ENCODE measurements around the gene SFMBT1. TPM values are rescaled to one million over a fixed set of nuclear protein-coding genes. Genes with fewer than 3 reads are reported as not detected.

The SFMBT1 gene
- total and polyA plus RNA-seq, 11 donors: 3.4 to 18.8 (median 14.3) TPM

DNA sequence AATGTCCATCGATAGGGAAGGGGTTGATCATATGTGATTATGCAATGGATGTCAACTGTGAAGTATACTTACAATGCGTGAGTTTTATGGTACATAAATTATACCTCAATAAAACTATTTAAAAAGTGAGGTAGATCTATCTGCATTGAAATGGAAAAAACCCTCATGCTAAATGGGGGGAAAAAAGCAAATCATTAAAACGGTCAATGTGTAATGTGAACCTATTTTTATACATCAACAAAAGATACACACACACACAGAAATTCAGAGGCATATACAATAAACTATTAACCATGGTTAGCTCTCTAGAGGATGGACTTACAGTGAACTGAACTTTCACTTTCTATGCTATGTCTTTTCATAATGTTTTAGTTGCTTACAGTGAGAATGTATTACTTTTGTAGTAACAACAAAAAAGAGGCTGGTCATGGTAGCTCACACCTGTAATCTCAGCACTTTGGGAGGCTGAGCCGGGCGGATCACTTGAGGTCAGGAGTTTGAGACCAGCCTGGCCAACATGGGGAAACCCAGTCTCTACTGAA is 171.6 kb downstream of the SFMBT1 start:
- H3K9me3 ChIP-seq: no peaks in the 10 kb centered on the region
- intact Hi-C loops (cut with DNase I): no loop called here
- TF ChIP-seq, protein P1, sequence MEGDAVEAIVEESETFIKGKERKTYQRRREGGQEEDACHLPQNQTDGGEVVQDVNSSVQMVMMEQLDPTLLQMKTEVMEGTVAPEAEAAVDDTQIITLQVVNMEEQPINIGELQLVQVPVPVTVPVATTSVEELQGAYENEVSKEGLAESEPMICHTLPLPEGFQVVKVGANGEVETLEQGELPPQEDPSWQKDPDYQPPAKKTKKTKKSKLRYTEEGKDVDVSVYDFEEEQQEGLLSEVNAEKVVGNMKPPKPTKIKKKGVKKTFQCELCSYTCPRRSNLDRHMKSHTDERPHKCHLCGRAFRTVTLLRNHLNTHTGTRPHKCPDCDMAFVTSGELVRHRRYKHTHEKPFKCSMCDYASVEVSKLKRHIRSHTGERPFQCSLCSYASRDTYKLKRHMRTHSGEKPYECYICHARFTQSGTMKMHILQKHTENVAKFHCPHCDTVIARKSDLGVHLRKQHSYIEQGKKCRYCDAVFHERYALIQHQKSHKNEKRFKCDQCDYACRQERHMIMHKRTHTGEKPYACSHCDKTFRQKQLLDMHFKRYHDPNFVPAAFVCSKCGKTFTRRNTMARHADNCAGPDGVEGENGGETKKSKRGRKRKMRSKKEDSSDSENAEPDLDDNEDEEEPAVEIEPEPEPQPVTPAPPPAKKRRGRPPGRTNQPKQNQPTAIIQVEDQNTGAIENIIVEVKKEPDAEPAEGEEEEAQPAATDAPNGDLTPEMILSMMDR (IDR thresholded peaks at IDR 0.05): no peak
- TF ChIP-seq POLR2A (IDR thresholded peaks at IDR 0.05): no peak
- 83 to 94% (median 88%) methylated on average over 5 of the region's 5 CpGs for WGBS, 4 donors
- no peaks in the 10 kb centered on the region for H3K27me3 ChIP-seq
- ATAC-seq (no peak), DNase-seq (no peak)
- H3K4me3 ChIP-seq: no peak overlapping the region
- H3K27ac ChIP-seq: no peak overlapping the region
- peaks cover 0 to 15% (median 0%) of the 10 kb centered on the region in 12 donors for H3K4me1 ChIP-seq
- H3K36me3 ChIP-seq: peaks cover 0 to 8% (median 0%) of the 10 kb centered on the region in 9 donors

DNA sequence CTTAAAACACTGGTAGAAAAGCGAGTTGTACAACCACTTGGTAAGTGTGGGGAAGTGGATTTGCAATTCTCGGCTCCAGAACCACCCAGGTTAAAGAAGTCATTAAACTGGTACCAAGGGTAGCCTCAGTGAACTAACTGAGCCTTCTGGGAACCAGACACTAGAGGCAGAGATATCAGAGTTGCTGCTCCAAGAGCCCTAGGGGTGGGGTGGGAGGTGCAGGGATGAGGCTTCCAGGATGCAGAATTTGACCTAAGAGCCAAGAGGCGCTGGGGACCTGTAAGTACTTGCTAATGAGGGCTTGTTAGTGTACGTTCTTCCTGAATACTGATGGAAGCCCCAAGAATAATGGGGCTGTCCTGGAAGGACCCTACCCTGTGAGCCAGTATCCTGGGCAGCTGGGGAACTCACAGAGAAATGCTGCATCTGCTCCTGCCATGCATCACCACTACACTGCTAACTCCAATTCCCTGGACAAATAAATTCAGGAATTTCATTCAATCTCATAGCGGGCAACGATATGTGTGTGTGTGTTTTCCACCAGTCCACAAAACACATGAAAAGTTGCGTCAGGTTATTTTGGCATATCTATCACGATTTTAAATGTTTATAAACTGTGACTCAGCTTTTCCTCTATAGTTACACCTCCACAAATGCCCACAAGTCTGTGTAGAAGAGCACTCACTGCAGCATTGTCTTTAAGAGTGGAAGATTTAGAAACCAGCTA is 172.3 kb downstream of the SFMBT1 start:
- ATAC-seq (no peak), DNase-seq (no peak)
- no peak for TF ChIP-seq POLR2A (IDR thresholded peaks at IDR 0.05)
- TF ChIP-seq, protein P1 (IDR thresholded peaks at IDR 0.05): no peak
- Histone ChIP-seq H3K4me3 (no peak overlapping the region), H3K9me3 (no peaks in the 10 kb centered on the region), H3K4me1 (peaks cover 0 to 15% (median 0%) of the 10 kb centered on the region in 12 donors), H3K27me3 (no peaks in the 10 kb centered on the region), H3K36me3 (peaks cover 0 to 2% (median 0%) of the 10 kb centered on the region in 9 donors), H3K27ac (no peak overlapping the region)
- intact Hi-C loops (cut with DNase I): no loop called here
- WGBS, 4 donors: 87 to 92% (median 90%) methylated on average over 8 of the region's 8 CpGs

DNA sequence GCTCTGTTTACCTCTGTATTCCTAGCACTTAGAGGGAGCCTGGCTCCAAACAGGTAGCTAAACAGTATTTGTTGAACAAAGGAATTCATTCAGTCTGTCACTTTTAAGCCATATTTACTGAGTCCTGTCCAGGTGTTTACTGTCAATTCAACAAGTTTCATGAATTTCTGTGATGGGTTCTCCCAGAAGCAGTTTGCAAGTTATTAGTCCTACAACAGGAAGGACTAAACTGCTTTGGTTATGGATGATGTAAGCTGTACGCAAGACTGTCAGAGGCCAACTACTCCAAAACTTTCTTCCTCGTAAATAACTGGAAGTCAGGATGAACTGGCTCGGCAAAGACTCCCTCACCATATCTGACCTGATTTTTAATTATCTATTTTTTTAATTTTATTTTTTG is 173.6 kb downstream of the SFMBT1 start:
- intact Hi-C loops (cut with DNase I): no loop called here

DNA sequence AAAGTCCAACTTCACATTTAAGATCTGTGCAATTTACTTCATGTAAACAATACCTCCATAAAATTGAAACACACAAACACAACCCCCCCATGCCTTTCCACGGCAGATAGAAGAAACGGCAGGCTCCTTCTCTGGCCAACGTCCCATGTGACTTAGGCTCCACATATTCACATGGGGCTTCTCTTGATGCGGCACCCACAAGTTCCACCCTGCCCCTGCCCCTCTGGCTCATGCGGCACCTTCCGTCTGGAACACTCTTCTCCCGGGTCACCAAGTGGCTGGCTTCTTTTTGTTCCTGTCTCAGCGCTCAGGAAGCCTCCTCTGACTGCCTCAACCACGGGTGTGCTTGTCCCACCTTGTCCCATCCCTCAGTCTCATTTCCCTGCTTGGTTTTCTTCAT is 174.1 kb downstream of the SFMBT1 start:
- ATAC-seq (no peak), DNase-seq (no peak)
- no peaks in the 10 kb centered on the region for H3K9me3 ChIP-seq
- intact Hi-C loops (cut with DNase I): no loop called here
- H3K4me1 ChIP-seq: peaks cover 0 to 15% (median 0%) of the 10 kb centered on the region in 12 donors
- H3K36me3 ChIP-seq: no peaks in the 10 kb centered on the region
- H3K27ac ChIP-seq: no peak overlapping the region
- TF ChIP-seq, protein P1 (IDR thresholded peaks at IDR 0.05): no peak
- TF ChIP-seq POLR2A (IDR thresholded peaks at IDR 0.05): no peak
- 78 to 88% (median 85%) methylated on average over 9 of the region's 9 CpGs for WGBS, 4 donors
- no peaks in the 10 kb centered on the region for H3K27me3 ChIP-seq
- H3K4me3 ChIP-seq: no peak overlapping the region

More for the DNA sequence above, 173.6 kb downstream of the SFMBT1 start:
- no peak for TF ChIP-seq POLR2A (IDR thresholded peaks at IDR 0.05)
- TF ChIP-seq, protein P1 (IDR thresholded peaks at IDR 0.05): no peak
- Histone ChIP-seq H3K4me3 (no peak overlapping the region), H3K9me3 (no peaks in the 10 kb centered on the region), H3K27me3 (no peaks in the 10 kb centered on the region), H3K36me3 (no peaks in the 10 kb centered on the region), H3K27ac (no peak overlapping the region), H3K4me1 (peaks cover 0 to 15% (median 0%) of the 10 kb centered on the region in 12 donors)
- no peak for DNase-seq
- ATAC-seq: no peak
- WGBS, 4 donors: 93 to 99% (median 94%) methylated on average over 3 of the region's 3 CpGs

Data from heart left ventricle (tissue), 16 donors.